K562 (cell line): ENCODE data around the gene GARNL3.

Source experiments
- CC2D1A ChIP-seq: fragments of 450-650 bp; IDR thresholded peaks from 2 replicates; pipeline ENCODE4 v1.6.1; 2017; ENCODE audit warnings: mild to moderate bottlenecking
- CHD2 ChIP-seq: IDR thresholded peaks from 2 replicates; pipeline ENCODE4 v1.6.1; 2011; ENCODE audit warnings: low read depth, low read length
- CREB1 ChIP-seq, 2 experiments: sonication (generic) in 1 of 2; formaldehyde crosslinking in 1 of 2; IDR thresholded peaks; 2 replicates each; pipeline versions ENCODE4 v1.6.1 to v1.8.0; 2012 to 2022; ENCODE audit warnings: inconsistent platforms in 1 of 2, mild to moderate bottlenecking in 1 of 2, missing genetic modification reagents in 1 of 2, moderate library complexity in 1 of 2
- HCFC1 ChIP-seq: IDR thresholded peaks from 2 replicates; pipeline ENCODE4 v1.6.1; 2012; ENCODE audit warnings: low read depth, low read length, improper control_type of control experiment
- HNRNPL ChIP-seq: fragments of 200-400 bp; formaldehyde crosslinking; IDR thresholded peaks from 2 replicates; pipeline ENCODE4 v1.6.1; 2017; ENCODE audit warnings: low read depth, mild to moderate bottlenecking, low read length
- PHF8 ChIP-seq: fragments of 200-600 bp; sonication (generic); IDR thresholded peaks from 2 replicates; pipeline ENCODE4 v1.6.1; 2012; ENCODE audit warnings: mixed run types, mild to moderate bottlenecking, inconsistent platforms, low read length, moderate library complexity, borderline replicate concordance
- RAD21 ChIP-seq, 2 experiments: fragments of 250-450 bp in 1 of 2; fragments of 450-650 bp in 1 of 2; sonication (Bioruptor Pico) in 1 of 2; formaldehyde crosslinking in 1 of 2; IDR thresholded peaks in 1 of 2; conservative IDR thresholded peaks in 1 of 2; 2 replicates each; pipeline versions ENCODE4 v1.4.0 to v1.8.0; 2020 to 2022; ENCODE audit warnings: mild to moderate bottlenecking in 2 of 2, moderate library complexity in 1 of 2
- SMAD1 ChIP-seq: fragments of 150-350 bp; IDR thresholded peaks from 2 replicates; pipeline ENCODE4 v1.6.1; 2014; ENCODE audit warnings: low read length, low read depth; ENCODE audit not compliant: partially characterized antibody
- TF ChIP-seq, protein P1 (sequence below): sonication (generic); formaldehyde crosslinking; IDR thresholded peaks from 2 replicates; pipeline ENCODE4 v1.8.1; 2023; ENCODE audit warnings: mild to moderate bottlenecking, missing genetic modification reagents, moderate library complexity
- TF ChIP-seq, protein P2 (sequence below): fragments of 450-650 bp; IDR thresholded peaks from 2 replicates; pipeline ENCODE4 v1.6.1; 2016
- TF ChIP-seq, protein P3 (sequence below), 3 experiments: IDR thresholded peaks in 2 of 3; conservative IDR thresholded peaks in 1 of 3; 2 replicates each; pipeline ENCODE4 v1.5.1; 2011 to 2012; ENCODE audit warnings: low read length in 3 of 3, mild to moderate bottlenecking in 3 of 3, control low read depth in 2 of 3, improper control_type of control experiment in 1 of 3, inconsistent platforms in 1 of 3, low read depth in 1 of 3, mixed read lengths in 1 of 3, moderate library complexity in 1 of 3; ENCODE audit not compliant: insufficient read depth in 2 of 3

DNA sequence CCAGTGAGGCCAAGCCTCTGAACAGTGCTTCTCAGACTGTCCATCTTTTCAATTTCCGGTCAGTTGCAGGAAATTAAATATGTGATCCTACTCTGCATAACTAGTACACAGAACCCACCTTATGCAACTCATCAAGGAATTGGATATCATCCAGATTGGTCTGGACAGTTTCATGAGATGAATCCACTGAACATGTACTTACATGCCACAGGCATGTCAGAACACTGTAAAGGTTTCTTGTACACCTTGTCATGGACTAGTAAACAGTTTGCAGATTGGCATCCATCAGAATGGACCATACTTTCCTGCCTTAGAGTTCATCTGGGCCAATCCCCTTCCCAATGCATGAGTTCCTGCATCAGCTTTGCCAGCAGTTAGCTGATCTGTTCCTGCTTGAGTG, 30.4 kb downstream of the GARNL3 start:
- no peak for TF ChIP-seq SMAD1
- no peak for TF ChIP-seq PHF8
- TF ChIP-seq, protein P1, sequence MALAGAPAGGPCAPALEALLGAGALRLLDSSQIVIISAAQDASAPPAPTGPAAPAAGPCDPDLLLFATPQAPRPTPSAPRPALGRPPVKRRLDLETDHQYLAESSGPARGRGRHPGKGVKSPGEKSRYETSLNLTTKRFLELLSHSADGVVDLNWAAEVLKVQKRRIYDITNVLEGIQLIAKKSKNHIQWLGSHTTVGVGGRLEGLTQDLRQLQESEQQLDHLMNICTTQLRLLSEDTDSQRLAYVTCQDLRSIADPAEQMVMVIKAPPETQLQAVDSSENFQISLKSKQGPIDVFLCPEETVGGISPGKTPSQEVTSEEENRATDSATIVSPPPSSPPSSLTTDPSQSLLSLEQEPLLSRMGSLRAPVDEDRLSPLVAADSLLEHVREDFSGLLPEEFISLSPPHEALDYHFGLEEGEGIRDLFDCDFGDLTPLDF, result no peak
- no peak for TF ChIP-seq CC2D1A
- TF ChIP-seq CHD2, result no peak
- TF ChIP-seq, protein P2, sequence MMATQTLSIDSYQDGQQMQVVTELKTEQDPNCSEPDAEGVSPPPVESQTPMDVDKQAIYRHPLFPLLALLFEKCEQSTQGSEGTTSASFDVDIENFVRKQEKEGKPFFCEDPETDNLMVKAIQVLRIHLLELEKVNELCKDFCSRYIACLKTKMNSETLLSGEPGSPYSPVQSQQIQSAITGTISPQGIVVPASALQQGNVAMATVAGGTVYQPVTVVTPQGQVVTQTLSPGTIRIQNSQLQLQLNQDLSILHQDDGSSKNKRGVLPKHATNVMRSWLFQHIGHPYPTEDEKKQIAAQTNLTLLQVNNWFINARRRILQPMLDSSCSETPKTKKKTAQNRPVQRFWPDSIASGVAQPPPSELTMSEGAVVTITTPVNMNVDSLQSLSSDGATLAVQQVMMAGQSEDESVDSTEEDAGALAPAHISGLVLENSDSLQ, result no peak
- TF ChIP-seq HCFC1, result no peak
- TF ChIP-seq RAD21 (CRISPR knock-in tag; conservative IDR thresholded peaks at IDR 0.05 in 1 of 2, IDR thresholded peaks at IDR 0.05 in 1 of 2), result no peak
- TF ChIP-seq, protein P3, sequence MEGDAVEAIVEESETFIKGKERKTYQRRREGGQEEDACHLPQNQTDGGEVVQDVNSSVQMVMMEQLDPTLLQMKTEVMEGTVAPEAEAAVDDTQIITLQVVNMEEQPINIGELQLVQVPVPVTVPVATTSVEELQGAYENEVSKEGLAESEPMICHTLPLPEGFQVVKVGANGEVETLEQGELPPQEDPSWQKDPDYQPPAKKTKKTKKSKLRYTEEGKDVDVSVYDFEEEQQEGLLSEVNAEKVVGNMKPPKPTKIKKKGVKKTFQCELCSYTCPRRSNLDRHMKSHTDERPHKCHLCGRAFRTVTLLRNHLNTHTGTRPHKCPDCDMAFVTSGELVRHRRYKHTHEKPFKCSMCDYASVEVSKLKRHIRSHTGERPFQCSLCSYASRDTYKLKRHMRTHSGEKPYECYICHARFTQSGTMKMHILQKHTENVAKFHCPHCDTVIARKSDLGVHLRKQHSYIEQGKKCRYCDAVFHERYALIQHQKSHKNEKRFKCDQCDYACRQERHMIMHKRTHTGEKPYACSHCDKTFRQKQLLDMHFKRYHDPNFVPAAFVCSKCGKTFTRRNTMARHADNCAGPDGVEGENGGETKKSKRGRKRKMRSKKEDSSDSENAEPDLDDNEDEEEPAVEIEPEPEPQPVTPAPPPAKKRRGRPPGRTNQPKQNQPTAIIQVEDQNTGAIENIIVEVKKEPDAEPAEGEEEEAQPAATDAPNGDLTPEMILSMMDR (IDR thresholded peaks at IDR 0.05 in 2 of 3, conservative IDR thresholded peaks at IDR 0.05 in 1 of 3; ENCODE audit: insufficient read depth in 2 of 3, low read depth in 1 of 3, low read length in 3 of 3), result no peak
- TF ChIP-seq HNRNPL, result no peak
- TF ChIP-seq CREB1 (IDR thresholded peaks at IDR 0.05), result no peak
- TF ChIP-seq CREB1 (CRISPR knock-in tag; IDR thresholded peaks at IDR 0.05), result no peak
